HG02840 (cell line): ENCODE measurements around the gene FBXL13.
"Not testable (repeated sequence)": the region's sequence is repeated elsewhere in the genome, so short reads cannot be mapped to it uniquely, and the experiment has no call there.

Source experiments
- ATAC-seq: cut with Tn5 transposase; IDR thresholded peaks from one replicate; pipeline ENCODE4 v1.9.1; 2021; ENCODE audit warnings: mild to moderate bottlenecking, moderate library complexity, moderate number of reproducible peaks; ENCODE audit not compliant: unreplicated experiment, low FRiP score

Gene FBXL13

GRCh38 chr7:103080923-103081322, 6.3 kb upstream of the FBXL13 start:
- no peak for ATAC-seq

DNA sequence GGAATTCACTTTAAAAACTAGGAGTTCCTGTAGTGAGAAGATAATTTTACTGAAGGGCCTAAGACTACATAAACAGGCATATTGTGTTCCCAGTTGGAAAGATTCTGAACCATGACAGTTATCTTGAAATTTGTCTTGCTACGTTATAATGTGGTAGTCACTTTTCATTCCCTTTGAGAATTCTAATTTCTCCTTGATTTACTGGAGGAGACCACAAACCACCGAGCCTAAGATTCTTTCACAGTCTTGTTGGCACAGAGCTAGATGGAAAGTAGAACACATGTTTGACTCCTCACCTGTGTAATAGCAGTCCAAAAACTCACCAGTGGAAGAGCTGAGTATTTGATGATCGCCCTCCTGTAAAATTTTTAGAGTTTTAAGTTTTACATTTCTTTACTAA, 5.2 kb upstream of the FBXL13 start:
- ATAC-seq: no peak

DNA sequence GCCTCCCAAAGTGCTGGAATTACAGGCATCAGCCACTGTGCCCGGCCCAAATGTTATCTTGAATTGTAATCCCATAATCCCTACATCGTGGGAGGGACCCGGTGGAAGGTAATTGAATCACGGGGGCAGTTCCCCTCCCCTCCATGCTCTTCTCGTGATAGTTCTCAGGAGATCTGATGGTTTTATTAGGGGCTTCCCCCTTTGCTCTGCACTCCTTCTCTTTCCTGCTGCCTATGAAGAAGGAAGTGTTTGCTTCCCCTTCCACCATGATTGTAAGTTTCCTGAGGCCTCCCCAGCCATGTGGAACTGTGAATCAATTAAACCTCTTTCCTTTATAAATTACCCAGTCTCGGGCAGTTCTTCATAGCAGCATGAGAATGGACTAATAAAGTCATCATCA, 3.6 kb upstream of the FBXL13 start:
- not testable (repeated sequence) for ATAC-seq

- no peak for ATAC-seq
Observed at GRCh38 chr7:103077318-103077717, 2.7 kb upstream of the FBXL13 start.

GRCh38 chr7:103076764-103077163, 2.2 kb upstream of the FBXL13 start:
- no peak for ATAC-seq

DNA sequence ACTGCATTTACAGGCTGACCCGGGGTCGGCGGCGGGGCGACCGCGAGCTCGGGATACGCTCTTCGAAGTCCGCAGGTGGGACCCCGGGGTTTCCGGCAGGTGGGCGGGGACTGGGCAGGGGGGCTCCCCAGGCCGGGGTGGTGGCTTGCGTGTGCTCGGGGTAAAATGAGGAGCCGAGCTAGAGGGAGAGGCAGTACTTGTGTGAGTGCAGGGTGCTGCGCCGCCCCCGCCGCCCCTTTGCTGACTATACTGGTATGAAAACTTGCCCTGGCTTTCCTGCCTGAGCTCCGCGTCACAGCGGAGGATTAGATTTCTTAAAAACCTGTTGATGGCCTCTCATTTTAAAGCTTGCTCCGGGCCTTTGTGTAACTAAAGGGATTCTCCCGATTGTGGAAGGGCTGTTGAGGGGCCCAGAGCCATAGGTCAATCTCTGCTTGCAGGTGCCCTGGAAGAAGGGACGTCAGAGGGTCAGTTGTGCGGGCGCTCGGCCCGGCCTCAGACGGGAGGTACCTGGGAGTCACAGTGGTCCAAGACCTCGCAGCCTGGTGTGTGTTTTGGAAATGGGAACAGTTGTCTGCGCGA, 832 bp upstream of the FBXL13 start:
- ATAC-seq: peak; percentile 50

GRCh38 chr7:103073989-103074518, 542 bp downstream of the FBXL13 start:
- no peak for ATAC-seq

- no peak for ATAC-seq
Observed at GRCh38 chr7:103071000-103071399, 3.6 kb downstream of the FBXL13 start.

DNA sequence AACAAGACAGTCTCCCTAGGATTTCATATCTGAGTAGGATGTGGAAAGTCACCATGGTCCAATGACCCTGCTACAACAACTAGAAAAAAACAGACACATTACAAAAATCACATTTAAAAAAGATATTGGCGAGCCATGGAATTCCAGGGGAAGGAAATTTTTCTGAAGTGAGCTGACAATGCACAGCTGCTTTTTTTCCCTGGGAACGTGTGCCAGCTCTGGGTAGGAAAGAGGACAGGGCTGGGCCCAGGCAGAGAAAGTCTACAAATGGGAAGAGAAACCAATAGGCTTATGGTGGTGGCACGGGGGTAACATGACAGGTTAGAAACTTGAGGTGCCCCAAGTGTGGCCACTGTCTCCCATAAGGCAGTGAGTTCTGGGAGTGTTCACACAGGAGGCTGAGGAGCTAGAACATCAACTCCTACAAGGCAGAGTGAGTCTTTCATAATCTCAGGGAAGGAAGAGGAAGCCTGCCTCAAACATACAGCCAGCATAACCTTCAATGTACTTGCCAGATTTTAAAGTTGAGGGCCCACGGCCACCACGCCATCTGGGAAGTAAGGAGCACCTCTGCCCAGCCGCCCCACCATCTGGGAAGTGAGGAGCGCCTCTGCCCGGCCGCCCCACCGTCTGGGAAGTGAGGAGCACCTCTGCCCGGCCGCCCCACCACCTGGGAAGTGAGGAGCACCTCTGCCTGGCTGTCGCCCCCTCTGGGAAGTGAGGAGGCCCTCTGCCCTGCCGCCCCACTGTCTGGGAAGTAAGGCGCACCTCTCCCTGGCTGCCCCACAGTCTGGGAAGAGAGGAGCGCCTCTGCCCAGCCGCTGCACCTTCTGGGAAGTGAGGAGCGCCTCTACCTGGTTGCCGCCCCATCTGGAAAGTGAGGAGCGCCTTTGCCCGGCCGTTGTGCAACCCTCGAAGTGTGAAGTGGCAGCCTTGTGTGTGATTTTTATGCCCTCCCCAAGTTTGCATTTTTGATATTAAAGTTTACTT, 5.9 kb downstream of the FBXL13 start:
- no peak for ATAC-seq

DNA sequence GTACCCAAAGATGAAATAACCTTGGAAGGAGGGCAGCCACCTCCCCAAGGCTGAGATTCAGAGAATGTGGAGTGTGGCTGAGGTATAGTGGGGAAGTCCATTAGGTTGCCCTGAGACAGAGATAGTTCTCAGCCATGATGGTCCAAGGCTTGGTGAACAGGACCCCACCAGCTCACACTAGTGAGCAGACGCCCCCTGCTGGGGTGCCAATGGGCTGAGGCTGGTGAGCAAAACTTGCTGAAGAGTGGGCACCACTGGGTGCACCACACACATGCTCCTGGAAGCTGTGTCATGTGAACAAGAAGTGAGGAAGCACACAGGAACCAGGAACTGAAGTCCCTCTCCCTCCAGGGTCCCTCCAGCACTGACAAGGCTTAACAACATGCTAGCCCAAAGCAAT, 8.9 kb downstream of the FBXL13 start:
- no peak for ATAC-seq

DNA sequence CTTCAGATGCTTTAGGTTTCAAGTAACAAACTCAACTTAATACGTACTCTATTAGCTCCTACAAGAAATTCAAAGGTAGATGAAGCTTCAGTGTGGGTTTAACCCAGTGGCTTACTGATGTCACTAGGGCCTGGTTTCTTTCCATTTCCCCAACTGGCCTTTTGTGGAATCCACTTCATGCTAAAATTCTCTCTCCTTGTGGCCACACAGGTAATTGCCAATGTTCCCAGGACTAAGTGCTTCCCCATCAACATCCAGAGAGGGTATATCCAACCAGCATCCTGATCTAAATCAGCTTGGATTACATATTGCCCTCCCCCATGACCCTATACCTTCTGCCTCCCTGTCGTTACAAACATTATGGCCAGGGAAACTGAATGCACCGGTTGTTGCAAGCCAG, 10.7 kb downstream of the FBXL13 start:
- no peak for ATAC-seq

GRCh38 chr7:103059471-103059870, 15.1 kb downstream of the FBXL13 start:
- ATAC-seq: no peak

DNA sequence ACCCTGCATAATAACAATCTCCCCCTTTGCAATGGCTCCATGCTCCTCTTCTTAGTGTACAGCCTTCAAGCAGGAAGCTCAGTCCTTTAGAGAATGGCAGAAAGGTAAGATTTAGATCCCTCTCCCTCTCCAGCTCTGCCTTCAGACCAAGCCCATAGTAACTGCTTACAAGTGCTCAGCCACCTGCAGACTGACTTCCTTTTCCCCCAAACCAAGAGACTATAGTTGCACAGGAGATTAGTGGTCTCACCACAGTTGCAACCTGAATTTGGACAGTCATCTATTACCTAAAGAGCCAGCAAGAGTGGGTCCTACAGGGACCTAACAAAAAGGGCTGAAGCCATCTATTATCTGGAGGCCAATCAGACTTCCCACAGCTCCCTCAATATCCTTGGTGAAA, 16.5 kb downstream of the FBXL13 start:
- ATAC-seq: no peak

DNA sequence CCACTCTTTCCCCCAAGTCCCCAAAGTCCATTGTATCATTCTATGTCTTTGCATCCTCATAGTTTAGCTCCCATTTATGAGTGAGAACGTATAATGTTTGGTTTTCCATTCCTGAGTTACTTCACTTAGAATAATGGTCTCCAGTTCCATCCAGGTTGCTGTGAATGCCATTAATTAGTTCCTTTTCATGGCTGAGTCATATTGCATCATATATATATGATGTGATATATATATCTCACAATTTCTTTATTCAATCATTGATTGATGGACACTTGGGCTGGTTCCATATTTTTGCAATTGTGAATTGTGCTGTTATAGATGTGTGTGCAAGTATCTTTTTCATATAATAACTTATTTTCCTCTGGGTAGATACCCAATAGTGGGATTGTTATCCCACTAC, 18.6 kb downstream of the FBXL13 start:
- not testable (repeated sequence) for ATAC-seq

DNA sequence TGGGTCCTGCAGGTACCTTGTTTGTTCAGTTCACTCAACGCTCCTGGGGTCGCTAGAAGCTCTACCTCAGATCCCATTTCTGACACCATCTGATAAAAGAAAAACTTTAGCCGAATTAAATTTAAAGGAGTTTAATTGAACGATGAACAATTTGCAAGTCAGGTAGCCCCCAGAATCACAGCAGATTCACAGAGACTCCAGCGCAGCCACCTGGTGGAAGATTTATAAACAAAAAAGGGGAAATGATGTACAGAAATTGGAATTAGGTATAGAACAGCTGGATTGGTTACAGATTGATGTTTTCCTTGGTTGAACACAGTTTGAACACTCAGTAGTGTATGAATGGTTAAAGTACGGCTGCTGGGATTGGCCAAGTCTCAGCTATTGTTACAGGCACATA, 23.1 kb downstream of the FBXL13 start:
- ATAC-seq: no peak

GRCh38 chr7:103048833-103049232, 25.8 kb downstream of the FBXL13 start:
- no peak for ATAC-seq

DNA sequence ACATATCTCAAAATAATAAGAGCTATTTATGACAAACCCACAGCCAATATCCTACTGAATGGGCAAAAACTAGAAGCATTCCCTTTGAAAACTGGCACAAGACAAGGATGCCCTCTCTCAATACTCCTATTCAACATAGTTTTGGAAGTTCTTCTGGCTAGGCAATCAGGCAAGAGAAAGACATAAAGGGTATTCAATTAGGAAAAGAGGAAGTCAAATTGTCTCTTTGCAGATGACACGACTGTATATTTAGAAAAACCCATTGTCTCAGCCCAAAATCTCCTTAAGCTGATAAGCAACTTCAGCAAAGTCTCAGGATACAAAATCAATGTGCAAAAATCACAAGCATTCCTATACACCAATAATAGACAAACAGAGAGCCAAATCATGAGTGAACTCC, 32.8 kb downstream of the FBXL13 start:
- not testable (repeated sequence) for ATAC-seq

DNA sequence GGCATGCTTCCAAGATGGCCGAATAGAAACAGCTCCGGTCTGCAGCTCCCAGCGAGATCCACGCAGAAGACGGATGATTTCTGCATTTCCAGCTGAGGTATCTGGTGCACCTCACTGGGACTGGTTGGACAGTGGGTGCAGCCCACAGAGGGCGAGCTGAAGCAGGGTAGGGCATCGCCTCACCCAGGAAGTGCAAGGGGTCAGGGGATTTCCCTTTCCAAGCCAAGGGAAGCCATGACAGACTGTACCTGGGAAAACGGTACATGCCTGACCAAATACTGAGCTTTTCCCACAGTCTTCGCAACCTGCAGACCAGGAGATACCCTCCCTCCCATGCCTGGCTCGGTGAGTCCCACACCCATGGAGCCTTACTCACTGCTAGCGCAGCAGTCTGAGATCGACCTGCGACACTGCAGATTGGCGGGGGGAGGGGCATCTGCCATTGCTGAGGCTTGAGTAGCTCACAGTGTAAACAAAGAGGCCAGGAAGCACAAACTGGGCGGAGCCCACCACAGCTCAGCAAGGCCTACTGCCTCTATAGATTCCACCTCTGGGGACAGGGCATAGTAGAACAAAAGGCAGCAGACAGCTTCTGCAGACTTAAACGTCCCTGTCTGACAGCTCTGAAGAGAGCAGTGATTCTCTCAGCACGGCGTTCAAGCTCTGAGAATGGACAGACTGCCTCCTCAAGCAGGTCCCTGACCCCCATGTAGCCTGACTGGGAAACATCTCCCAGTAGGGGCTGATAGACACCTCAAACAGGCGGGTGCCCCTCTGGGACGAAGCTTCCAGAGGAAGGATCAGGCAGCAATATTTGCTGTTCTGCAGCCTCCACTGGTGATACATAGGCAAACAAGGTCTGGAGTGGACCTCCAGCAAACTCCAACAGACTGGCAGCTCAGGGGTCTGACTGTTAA, 36.5 kb downstream of the FBXL13 start:
- ATAC-seq: not testable (repeated sequence)

DNA sequence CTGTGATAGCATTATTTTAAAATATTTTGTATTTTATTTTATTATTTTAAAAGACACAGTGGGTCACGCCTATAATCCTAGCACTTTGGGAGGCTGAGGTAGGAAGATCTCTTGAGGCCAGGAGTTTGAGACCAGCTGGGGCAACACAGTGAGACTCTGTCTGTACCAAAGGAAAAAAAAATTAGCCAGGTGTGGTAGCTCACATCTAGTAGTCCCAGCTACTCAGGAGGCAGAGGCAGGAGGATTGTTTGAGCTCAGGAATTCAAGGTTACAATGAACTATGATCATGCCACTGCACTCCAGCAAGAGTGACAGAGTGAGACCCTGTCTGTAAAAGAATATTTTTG, 37.1 kb downstream of the FBXL13 start:
- no peak for ATAC-seq

- ATAC-seq: not testable (repeated sequence)
Observed at GRCh38 chr7:103034318-103034717, 40.3 kb downstream of the FBXL13 start.

DNA sequence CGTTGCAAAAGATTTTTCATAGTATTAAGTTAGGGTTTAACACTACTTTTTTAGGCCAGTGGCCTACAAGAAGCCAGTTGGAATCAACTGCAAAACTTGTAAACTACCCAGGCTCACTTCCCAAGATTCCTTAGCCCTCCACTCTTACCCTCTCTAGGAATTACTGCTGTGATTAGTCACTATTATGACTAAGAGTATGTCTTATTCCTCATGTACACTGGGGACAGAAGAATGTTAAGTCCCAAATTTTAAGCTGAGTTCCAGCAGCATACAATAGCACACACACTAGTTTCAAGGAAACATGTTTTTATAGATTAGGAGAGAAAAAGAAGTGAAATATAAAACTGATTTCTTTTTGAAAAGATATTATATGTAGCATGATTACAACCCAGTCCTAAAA, 42.8 kb downstream of the FBXL13 start:
- ATAC-seq: no peak
